Neuronal stem cell (in vitro differentiated cells): ENCODE data around the gene LRMDA.
A peak's percentile ranks its signal among the peaks of the same experiment; 100 is the strongest.

Experiments used
- DNase-seq: peaks from one replicate; pipeline ENCODE4 v3.0.0-alpha.2; 2013; ENCODE audit warnings: low spot score
- H2AFZ ChIP-seq: one replicate; pipeline ENCODE4 v1.6.1; 2013; ENCODE audit warnings: mild to moderate bottlenecking, low read length, inconsistent platforms
- H2AK5ac ChIP-seq: 2 replicates; pipeline ENCODE4 v1.6.1; 2013; ENCODE audit warnings: low read depth, mild to moderate bottlenecking, inconsistent platforms, low read length, moderate library complexity, mixed read lengths
- H2BK120ac ChIP-seq: 2 replicates; pipeline ENCODE4 v1.6.1; 2013; ENCODE audit warnings: low read depth, mild to moderate bottlenecking, inconsistent platforms, low read length, moderate library complexity, mixed read lengths
- H2BK12ac ChIP-seq: one replicate; pipeline ENCODE4 v1.6.1; 2013; ENCODE audit warnings: low read length, inconsistent platforms
- H2BK15ac ChIP-seq: 2 replicates; pipeline ENCODE4 v1.6.1; 2013; ENCODE audit warnings: mild to moderate bottlenecking, low read length, inconsistent platforms, mixed read lengths
- H2BK5ac ChIP-seq: one replicate; pipeline ENCODE4 v1.6.1; 2013; ENCODE audit warnings: inconsistent platforms, mild to moderate bottlenecking, low read length, moderate library complexity
- H3K14ac ChIP-seq: one replicate; pipeline ENCODE4 v1.6.1; 2013; ENCODE audit warnings: low read length, inconsistent platforms
- H3K18ac ChIP-seq: 2 replicates; pipeline ENCODE4 v1.6.1; 2013; ENCODE audit warnings: low read length, inconsistent platforms
- H3K23ac ChIP-seq: 2 replicates; pipeline ENCODE4 v1.6.1; 2013; ENCODE audit warnings: low read depth, mild to moderate bottlenecking, mixed read lengths, low read length, inconsistent platforms; ENCODE audit not compliant: poor library complexity
- H3K27ac ChIP-seq: replicated peaks from 3 replicates; pipeline ENCODE4 v1.5.1; 2013; ENCODE audit warnings: low read length, inconsistent platforms
- H3K27me3 ChIP-seq, 3 experiments: 2 replicates each; pipeline ENCODE4 v1.6.1; 2013; ENCODE audit warnings: low read length in 3 of 3, mild to moderate bottlenecking in 2 of 3, inconsistent platforms in 1 of 3, low read depth in 1 of 3, mixed read lengths in 1 of 3, moderate library complexity in 1 of 3; ENCODE audit not compliant: control insufficient read depth in 3 of 3, insufficient read depth in 3 of 3
- H3K36me3 ChIP-seq, 2 donors: replicated peaks in 1 of 2; 2 replicates each; pipeline ENCODE4 v1.6.1; 2013; ENCODE audit warnings: low read length in 2 of 2; ENCODE audit not compliant: control insufficient read depth in 2 of 2, insufficient read depth in 2 of 2
- H3K4ac ChIP-seq: 2 replicates; pipeline ENCODE4 v1.6.1; 2013; ENCODE audit warnings: inconsistent platforms, mild to moderate bottlenecking, low read length, moderate library complexity
- H3K4me1 ChIP-seq, 2 donors: 1 replicate in 1 of 2; 2 replicates in 1 of 2; pipeline ENCODE4 v1.6.1; 2013; ENCODE audit warnings: low read length in 2 of 2, low read depth in 1 of 2; ENCODE audit not compliant: control insufficient read depth in 2 of 2, insufficient read depth in 1 of 2
- H3K4me2 ChIP-seq: one replicate; pipeline ENCODE4 v1.6.1; 2013; ENCODE audit warnings: mild to moderate bottlenecking, low read length, inconsistent platforms; ENCODE audit not compliant: insufficient read depth, poor library complexity, severe bottlenecking
- H3K4me3 ChIP-seq, 2 donors: 2 replicates each; pipeline ENCODE4 v1.5.1; 2013; ENCODE audit warnings: low read length in 2 of 2, mild to moderate bottlenecking in 2 of 2, inconsistent platforms in 1 of 2, moderate library complexity in 1 of 2
- H3K79me1 ChIP-seq: one replicate; pipeline ENCODE4 v1.6.1; 2013; ENCODE audit warnings: low read depth, mild to moderate bottlenecking, inconsistent platforms, low read length, moderate library complexity
- H3K9ac ChIP-seq: one replicate; pipeline ENCODE4 v1.6.1; 2013; ENCODE audit warnings: mild to moderate bottlenecking, low read depth, low read length, inconsistent platforms; ENCODE audit not compliant: poor library complexity
- H3K9me3 ChIP-seq, 2 donors: replicated peaks in 1 of 2; 2 replicates each; pipeline versions ENCODE3 to v1.6.1; 2013; ENCODE audit warnings: low read length in 2 of 2, mild to moderate bottlenecking in 2 of 2, inconsistent platforms in 1 of 2, low read depth in 1 of 2, mixed read lengths in 1 of 2, moderate library complexity in 1 of 2; ENCODE audit not compliant: control insufficient read depth in 2 of 2, insufficient read depth in 1 of 2
- H4K8ac ChIP-seq: one replicate; pipeline ENCODE4 v1.6.1; 2013; ENCODE audit warnings: low read depth, mild to moderate bottlenecking, inconsistent platforms, low read length, moderate library complexity
- H4K91ac ChIP-seq: one replicate; pipeline ENCODE4 v1.6.1; 2013; ENCODE audit warnings: low read length, low read depth, mild to moderate bottlenecking, inconsistent platforms; ENCODE audit not compliant: poor library complexity
- WGBS, 2 donors: extraction: QIAGEN DNeasy Blood & Tissue Kit; methylation state at CpG; one replicate each; pipeline ENCODE4 v1.1.7; 2013; ENCODE audit warnings: missing lambda C conversion rate in 2 of 2, mixed read lengths in 1 of 2; ENCODE audit not compliant: insufficient read length in 2 of 2, insufficient replicate concordance in 1 of 2; ENCODE audit errors: extremely low coverage in 2 of 2; 5-methylcytosine and 5-hydroxymethylcytosine counted together

The LRMDA gene

DNA sequence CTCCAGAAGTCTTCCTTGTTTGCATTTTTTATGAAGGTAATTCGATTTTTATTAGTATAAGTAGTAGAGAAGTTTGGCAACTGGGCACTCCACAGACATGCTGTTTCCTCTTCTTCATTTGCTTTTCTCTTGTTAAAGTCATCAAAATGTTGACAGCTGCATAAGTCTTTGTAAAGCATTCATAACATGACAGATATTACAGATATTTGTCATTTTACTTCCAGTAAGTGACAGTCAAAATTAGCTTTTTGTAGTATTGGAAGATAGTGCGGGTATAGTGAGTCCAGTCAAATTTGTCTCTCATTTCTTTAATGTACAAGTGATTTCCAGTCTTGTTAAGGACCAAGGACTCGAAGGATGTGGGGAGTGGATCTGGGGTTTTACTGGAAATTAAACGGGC is 247.1 kb downstream of the LRMDA start:
- Histone ChIP-seq H3K4ac (no peak overlapping the region), H3K9ac (no peak overlapping the region), H3K18ac (no peak overlapping the region), H3K4me1 (peaks cover 0 to 2% of the 10 kb centered on the region in 2 donors), H3K9me3 (peaks cover 0 to 2% of the 10 kb centered on the region in 2 donors), H3K79me1 (peaks cover 2% of the 10 kb centered on the region), H3K23ac (no peak overlapping the region), H3K27me3 (peaks cover 0 to 4% (median 0%) of the 10 kb centered on the region in 3 experiments), H2BK120ac (no peak overlapping the region), H2AK5ac (no peak overlapping the region), H2BK5ac (no peak overlapping the region), H3K4me3 (no peak overlapping the region), H3K4me2 (no peak overlapping the region), H3K36me3 (no peaks in the 10 kb centered on the region), H3K27ac (no peak overlapping the region), H4K8ac (no peak overlapping the region), H2BK12ac (no peak overlapping the region), H3K14ac (no peak overlapping the region), H2AFZ (no peak overlapping the region), H2BK15ac (no peak overlapping the region), H4K91ac (no peak overlapping the region)
- no CpG with 5 or more reads among the region's 4 CpGs for WGBS, 2 donors
- no peak for DNase-seq

DNA sequence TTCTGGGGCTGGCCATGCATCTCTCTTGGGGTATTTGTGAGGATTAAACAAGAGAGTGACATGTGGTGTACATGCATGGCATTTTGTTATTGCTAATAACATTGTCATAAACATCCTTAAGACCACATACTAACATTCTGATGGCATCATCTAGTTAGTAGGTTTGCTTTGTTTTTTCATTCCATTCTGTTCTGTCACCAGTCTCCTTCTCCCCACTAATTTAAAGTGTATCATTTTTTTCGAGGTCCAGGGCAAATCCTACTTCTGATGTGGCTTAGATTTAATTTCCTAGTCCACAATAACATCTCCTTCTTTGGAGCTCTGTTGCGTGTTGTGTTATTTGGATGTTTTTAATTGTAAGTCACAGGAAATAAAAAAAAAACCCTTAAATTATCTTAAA is 248.1 kb downstream of the LRMDA start:
- no peak overlapping the region for H2AFZ ChIP-seq
- no peak overlapping the region for H3K4me3 ChIP-seq
- peaks cover 2% of the 10 kb centered on the region for H3K79me1 ChIP-seq
- H3K4me2 ChIP-seq = no peak overlapping the region
- H3K18ac ChIP-seq = no peak overlapping the region
- no peak overlapping the region for H2AK5ac ChIP-seq
- no peak overlapping the region for H3K27ac ChIP-seq
- no peak overlapping the region for H2BK12ac ChIP-seq
- H2BK120ac ChIP-seq = no peak overlapping the region
- H3K14ac ChIP-seq = no peak overlapping the region
- H4K8ac ChIP-seq = no peak overlapping the region
- WGBS, 2 donors = no CpG with 5 or more reads among the region's 2 CpGs
- H3K36me3 ChIP-seq = no peaks in the 10 kb centered on the region
- peaks cover 0 to 2% of the 10 kb centered on the region in 2 donors for H3K4me1 ChIP-seq
- H2BK5ac ChIP-seq = no peak overlapping the region
- H3K9ac ChIP-seq = no peak overlapping the region
- peaks cover 0 to 4% (median 0%) of the 10 kb centered on the region in 3 experiments for H3K27me3 ChIP-seq
- H4K91ac ChIP-seq = no peak overlapping the region
- no peak overlapping the region for H2BK15ac ChIP-seq
- H3K4ac ChIP-seq = no peak overlapping the region
- peaks cover 0 to 2% of the 10 kb centered on the region in 2 donors for H3K9me3 ChIP-seq
- no peak overlapping the region for H3K23ac ChIP-seq
- DNase-seq = no peak

DNA sequence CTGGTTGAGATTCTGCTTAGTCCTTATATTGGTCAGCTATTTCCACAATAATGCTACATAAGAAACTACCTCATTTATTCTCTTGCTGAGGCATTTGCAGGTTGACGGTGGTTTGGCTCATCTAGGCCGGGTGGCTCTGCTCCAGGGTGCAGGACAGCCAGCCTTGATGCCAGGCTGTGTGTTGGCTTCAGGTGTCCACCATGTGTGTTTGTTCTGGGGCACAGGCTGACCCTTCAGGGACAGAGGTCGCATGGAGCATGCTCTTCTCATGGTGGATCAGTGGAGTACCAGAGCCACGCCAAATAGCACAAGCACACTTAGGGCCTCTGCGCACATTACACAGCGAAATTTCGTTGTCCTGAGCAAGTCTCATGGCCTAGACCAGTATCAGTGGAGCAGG is 249.9 kb downstream of the LRMDA start:
- peak overlapping the region; percentile 77 for H3K18ac ChIP-seq
- no peak overlapping the region for H4K91ac ChIP-seq
- H3K23ac ChIP-seq = no peak overlapping the region
- H3K4me3 ChIP-seq = no peak overlapping the region
- H2AK5ac ChIP-seq = peak overlapping the region; percentile 14
- H3K27me3 ChIP-seq = no peaks in the 10 kb centered on the region
- peak overlapping the region; percentile 74 for H2BK15ac ChIP-seq
- no peak overlapping the region for H3K9ac ChIP-seq
- peaks cover 0 to 2% of the 10 kb centered on the region in 2 donors for H3K4me1 ChIP-seq
- H3K4me2 ChIP-seq = no peak overlapping the region
- H3K9me3 ChIP-seq = peaks cover 0 to 2% of the 10 kb centered on the region in 2 donors
- WGBS, 2 donors = no CpG with 5 or more reads among the region's 7 CpGs
- peak overlapping the region; percentile 38 for H3K4ac ChIP-seq
- H2BK5ac ChIP-seq = no peak overlapping the region
- no peak overlapping the region for H2BK120ac ChIP-seq
- DNase-seq = no peak
- H3K27ac ChIP-seq = no peak overlapping the region
- peak overlapping the region; percentile 24 for H2BK12ac ChIP-seq
- no peak overlapping the region for H3K14ac ChIP-seq
- no peak overlapping the region for H2AFZ ChIP-seq
- H4K8ac ChIP-seq = no peak overlapping the region
- H3K36me3 ChIP-seq = no peaks in the 10 kb centered on the region
- peaks cover 2% of the 10 kb centered on the region for H3K79me1 ChIP-seq

DNA sequence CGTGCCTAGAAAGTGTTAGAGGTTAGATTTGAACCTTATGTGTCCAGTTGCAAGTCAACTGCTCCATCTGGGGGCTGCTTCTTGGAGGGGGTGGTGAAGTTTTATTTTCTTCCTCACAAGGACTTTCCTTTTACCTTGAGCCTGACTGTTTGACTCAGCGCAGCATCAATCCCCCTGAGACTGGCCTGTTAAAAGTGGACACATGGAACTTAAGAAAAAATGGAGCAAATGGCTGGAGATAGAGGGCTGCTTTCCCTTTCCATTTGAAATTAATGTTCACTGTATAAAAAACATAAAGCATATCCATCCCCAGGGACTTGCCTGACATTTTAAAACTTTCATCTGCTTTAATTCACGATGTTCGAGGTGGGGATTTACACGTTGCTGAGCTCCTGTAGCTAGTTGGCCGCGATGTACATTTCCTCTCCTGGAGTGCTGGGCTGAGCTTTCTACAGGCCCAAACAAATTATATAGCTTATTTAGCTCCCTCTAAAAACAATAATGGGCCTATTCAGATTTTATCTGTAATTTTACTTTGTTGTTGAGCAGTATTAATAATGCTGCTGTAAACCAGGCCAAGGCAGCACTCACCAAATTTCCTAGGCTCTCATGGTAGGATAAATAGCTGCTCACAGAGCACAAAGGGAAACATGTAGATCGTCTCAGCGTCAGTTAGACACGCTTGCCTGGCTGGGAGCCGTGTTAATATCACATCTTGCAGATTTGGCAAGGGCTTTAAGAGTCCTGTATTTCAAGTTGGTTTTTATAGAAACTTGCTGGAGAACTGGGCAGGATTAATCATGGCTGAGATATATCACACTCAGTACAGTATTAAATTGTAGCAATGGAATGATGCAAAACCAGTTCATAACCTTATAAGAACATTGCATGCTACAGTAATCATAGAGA is 251.5 kb downstream of the LRMDA start:
- Histone ChIP-seq H2AK5ac (no peak overlapping the region), H2BK12ac (no peak overlapping the region), H3K27ac (no peak overlapping the region), H2AFZ (no peak overlapping the region), H4K8ac (no peak overlapping the region), H3K18ac (no peak overlapping the region), H3K14ac (no peak overlapping the region), H3K36me3 (no peaks in the 10 kb centered on the region), H3K27me3 (no peaks in the 10 kb centered on the region), H2BK15ac (no peak overlapping the region), H3K23ac (no peak overlapping the region), H3K4me3 (no peak overlapping the region), H4K91ac (no peak overlapping the region), H3K4ac (no peak overlapping the region), H3K9me3 (peaks cover 0 to 2% of the 10 kb centered on the region in 2 donors), H2BK5ac (no peak overlapping the region), H2BK120ac (no peak overlapping the region), H3K9ac (no peak overlapping the region), H3K4me1 (peaks cover 0 to 2% of the 10 kb centered on the region in 2 donors), H3K79me1 (peaks cover 2% of the 10 kb centered on the region), H3K4me2 (no peak overlapping the region)
- no peak for DNase-seq
- WGBS, 2 donors = no CpG with 5 or more reads among the region's 11 CpGs
